ENCODE results near the gene ADO. TPM values are rescaled to one million over a fixed set of nuclear protein-coding genes. Genes with fewer than 3 reads are reported as not detected.

The ADO gene
- total and polyA plus RNA-seq, 9 of the 15 experiments (the other 6 are each of a cell fraction or from before 2014, with no cell fraction given), result 3.0 to 20.0 (median 16.1) TPM

GRCh38 chr10:62816331-62817120, 12.0 kb downstream of the ADO start, which contains the start of gene EGR2 (continued):
- TF ChIP-seq ATF3 (IDR thresholded peaks at IDR 0.05) (no peak), ATF3 (CRISPR knock-in tag; conservative IDR thresholded peaks at IDR 0.05) (no peak), KDM4B (IDR thresholded peaks at IDR 0.05; ENCODE audit: borderline replicate concordance in 2 of 2, low read depth in 1 of 2) (no peak), CTCF (IDR thresholded peaks at IDR 0.05 in 2 of 3, conservative IDR thresholded peaks at IDR 0.05 in 1 of 3; ENCODE audit: insufficient read depth in 2 of 3, low read depth in 1 of 3, low read length in 3 of 3) (no peak), POLR2B (IDR thresholded peaks at IDR 0.05; ENCODE audit: low read depth, partially characterized antibody) (no peak), PML (IDR thresholded peaks at IDR 0.05; ENCODE audit: low read length) (no peak; the same call in 1 of the 2 replicates), FOXM1 (IDR thresholded peaks at IDR 0.05; ENCODE audit: low read depth) (no peak), FOXM1 (CRISPR knock-in tag; IDR thresholded peaks at IDR 0.05; ENCODE audit: low read depth) (no peak), ARID3B (CRISPR knock-in tag; IDR thresholded peaks at IDR 0.05; ENCODE audit: borderline replicate concordance) (no peak), ASH1L (IDR thresholded peaks at IDR 0.05; ENCODE audit: borderline replicate concordance, low read depth, partially characterized antibody) (no peak), ZNF431 (CRISPR knock-in tag; IDR thresholded peaks at IDR 0.05) (no peak), FOXA3 (CRISPR knock-in tag; conservative IDR thresholded peaks at IDR 0.05 in 1 of 2, IDR thresholded peaks at IDR 0.05 in 1 of 2) (no peak), ZNF511 (CRISPR knock-in tag; IDR thresholded peaks at IDR 0.05) (no peak), ZNF507 (tag; conservative IDR thresholded peaks at IDR 0.05) (no peak), ZC3H11A (IDR thresholded peaks at IDR 0.05; ENCODE audit: low read depth, low read length) (no peak), BDP1 (IDR thresholded peaks at IDR 0.05; ENCODE audit: insufficient read depth, insufficient read length) (no peak), ZNF239 (CRISPR knock-in tag; IDR thresholded peaks at IDR 0.05) (no peak), SNAPC5 (CRISPR knock-in tag; IDR thresholded peaks at IDR 0.05) (no peak), E2F1 (CRISPR knock-in tag; IDR thresholded peaks at IDR 0.05) (no peak), PKNOX1 (IDR thresholded peaks at IDR 0.05) (peak; percentile 69)

Data from K562 (cell line).